Activated naive CD4-positive, alpha-beta T cell treated with anti-CD3 and anti-CD28 coated beads, Interleukin-2, amount 50 U/mL, for 16 hours (primary cell): ENCODE data around the gene PGAP2.

Source experiments
- DNase-seq: peaks from one replicate; pipeline ENCODE4 v3.0.0-alpha.2; 2020

PGAP2 gene

GRCh38 chr11:3834664-3835461 lies 26.5 kb downstream of the PGAP2 start:
- no peak for DNase-seq

- no peak for DNase-seq
Measured at GRCh38 chr11:3835751-3836150, 27.4 kb downstream of the PGAP2 start.

- DNase-seq: peak; percentile 38
Measured at GRCh38 chr11:3836903-3837302, 28.5 kb downstream of the PGAP2 start.

- DNase-seq: no peak
Measured at GRCh38 chr11:3837793-3838192, 29.4 kb downstream of the PGAP2 start.

GRCh38 chr11:3838504-3838903 lies 30.1 kb downstream of the PGAP2 start:
- DNase-seq: no peak

GRCh38 chr11:3840004-3840869 lies 31.9 kb downstream of the PGAP2 start:
- DNase-seq: peak; percentile 56

GRCh38 chr11:3840870-3841425 lies 32.6 kb downstream of the PGAP2 start, which contains the start of gene RHOG:
Gene RHOG, minus strand, starts transcription at chr11:3840959. Its CDS starts 12,821 bp downstream, at chr11:3828138.
- peak; percentile 63 for DNase-seq

GRCh38 chr11:3841426-3842350 lies 33.3 kb downstream of the PGAP2 start:
- peak; percentile 94 for DNase-seq

GRCh38 chr11:3843326-3843725 lies 35.0 kb downstream of the PGAP2 start:
- no peak for DNase-seq

GRCh38 chr11:3845246-3845645 lies 36.9 kb downstream of the PGAP2 start:
- no peak for DNase-seq

- DNase-seq: no peak
Measured at GRCh38 chr11:3845670-3846069, 37.3 kb downstream of the PGAP2 start.

- no peak for DNase-seq
Measured at GRCh38 chr11:3849297-3849874, 41.0 kb downstream of the PGAP2 start.

GRCh38 chr11:3853545-3853842 lies 45.1 kb downstream of the PGAP2 start:
- no peak for DNase-seq

- peak; percentile 60 for DNase-seq
Measured at GRCh38 chr11:3853899-3854659, 45.7 kb downstream of the PGAP2 start.

- no peak for DNase-seq
Measured at GRCh38 chr11:3854660-3854976, 46.3 kb downstream of the PGAP2 start.

- DNase-seq: peak; percentile 98
Measured at GRCh38 chr11:3854977-3855807, 46.8 kb downstream of the PGAP2 start, which contains the start of gene STIM1. Gene STIM1, plus strand, starts transcription at chr11:3855664. Its CDS starts 607 bp downstream, at chr11:3856271.

GRCh38 chr11:3855808-3856491 lies 47.6 kb downstream of the PGAP2 start:
- DNase-seq: peak; percentile 55

- DNase-seq: no peak
Measured at GRCh38 chr11:3856856-3857553, 48.6 kb downstream of the PGAP2 start.

- no peak for DNase-seq
Measured at GRCh38 chr11:3857628-3858027, 49.3 kb downstream of the PGAP2 start.
